GM12878 (cell line): ENCODE results near the gene RALGAPA2.

Source experiments
- FOXK2 ChIP-seq: fragments of 450-650 bp; IDR thresholded peaks from 2 replicates; pipeline ENCODE4 v1.6.1; 2017; ENCODE audit warnings: mild to moderate bottlenecking, moderate library complexity
- POLR2AphosphoS5 ChIP-seq: IDR thresholded peaks from 2 replicates; pipeline ENCODE4 v1.6.1; 2011; ENCODE audit warnings: mild to moderate bottlenecking, low read length, inconsistent platforms
- TARDBP ChIP-seq: IDR thresholded peaks from 2 replicates; pipeline ENCODE4 v1.6.1; 2016; ENCODE audit warnings: borderline replicate concordance
- TBL1XR1 ChIP-seq: IDR thresholded peaks from 2 replicates; pipeline ENCODE4 v1.6.1; 2012; ENCODE audit warnings: low read depth, low read length, improper control_type of control experiment
- TF ChIP-seq, protein P1 (sequence below): IDR thresholded peaks from 2 replicates; pipeline ENCODE4 v1.6.1; 2011; ENCODE audit warnings: low read depth, mild to moderate bottlenecking, low read length, moderate library complexity, borderline replicate concordance; ENCODE audit errors: extremely low read depth
- TF ChIP-seq, protein P2 (sequence below): fragments of 450-650 bp; conservative IDR thresholded peaks from 2 replicates; pipeline ENCODE4 v1.6.1; 2017; ENCODE audit warnings: mild to moderate bottlenecking, moderate library complexity

DNA sequence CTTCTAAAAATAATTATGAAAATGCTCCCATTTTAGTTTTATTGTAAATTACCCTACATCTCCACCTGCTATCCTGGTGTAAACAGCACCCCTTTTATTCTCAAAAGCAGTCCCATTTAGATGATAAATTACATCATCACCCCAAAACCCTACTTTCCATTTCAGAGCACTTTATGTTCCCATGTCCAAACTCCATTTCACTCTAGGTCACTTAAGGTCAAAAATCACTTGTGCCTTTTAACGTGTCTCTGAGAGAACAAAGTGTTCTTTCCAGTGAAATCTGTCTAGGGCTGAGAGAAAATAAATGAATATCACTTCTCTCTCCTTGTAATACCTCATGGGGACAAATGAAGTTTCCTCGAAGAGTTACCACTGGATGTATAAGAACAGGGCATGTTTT is 187.2 kb downstream of the RALGAPA2 start:
- TF ChIP-seq FOXK2, result no peak
- TF ChIP-seq TBL1XR1, result no peak
- no peak for TF ChIP-seq POLR2AphosphoS5
- TF ChIP-seq, protein P1, sequence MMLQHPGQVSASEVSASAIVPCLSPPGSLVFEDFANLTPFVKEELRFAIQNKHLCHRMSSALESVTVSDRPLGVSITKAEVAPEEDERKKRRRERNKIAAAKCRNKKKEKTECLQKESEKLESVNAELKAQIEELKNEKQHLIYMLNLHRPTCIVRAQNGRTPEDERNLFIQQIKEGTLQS, result no peak
- TF ChIP-seq TARDBP, result no peak
- TF ChIP-seq, protein P2, sequence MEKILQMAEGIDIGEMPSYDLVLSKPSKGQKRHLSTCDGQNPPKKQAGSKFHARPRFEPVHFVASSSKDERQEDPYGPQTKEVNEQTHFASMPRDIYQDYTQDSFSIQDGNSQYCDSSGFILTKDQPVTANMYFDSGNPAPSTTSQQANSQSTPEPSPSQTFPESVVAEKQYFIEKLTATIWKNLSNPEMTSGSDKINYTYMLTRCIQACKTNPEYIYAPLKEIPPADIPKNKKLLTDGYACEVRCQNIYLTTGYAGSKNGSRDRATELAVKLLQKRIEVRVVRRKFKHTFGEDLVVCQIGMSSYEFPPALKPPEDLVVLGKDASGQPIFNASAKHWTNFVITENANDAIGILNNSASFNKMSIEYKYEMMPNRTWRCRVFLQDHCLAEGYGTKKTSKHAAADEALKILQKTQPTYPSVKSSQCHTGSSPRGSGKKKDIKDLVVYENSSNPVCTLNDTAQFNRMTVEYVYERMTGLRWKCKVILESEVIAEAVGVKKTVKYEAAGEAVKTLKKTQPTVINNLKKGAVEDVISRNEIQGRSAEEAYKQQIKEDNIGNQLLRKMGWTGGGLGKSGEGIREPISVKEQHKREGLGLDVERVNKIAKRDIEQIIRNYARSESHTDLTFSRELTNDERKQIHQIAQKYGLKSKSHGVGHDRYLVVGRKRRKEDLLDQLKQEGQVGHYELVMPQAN, result no peak
